Measurements from ENCODE around the gene GNAI3.

The GNAI3 gene

DNA sequence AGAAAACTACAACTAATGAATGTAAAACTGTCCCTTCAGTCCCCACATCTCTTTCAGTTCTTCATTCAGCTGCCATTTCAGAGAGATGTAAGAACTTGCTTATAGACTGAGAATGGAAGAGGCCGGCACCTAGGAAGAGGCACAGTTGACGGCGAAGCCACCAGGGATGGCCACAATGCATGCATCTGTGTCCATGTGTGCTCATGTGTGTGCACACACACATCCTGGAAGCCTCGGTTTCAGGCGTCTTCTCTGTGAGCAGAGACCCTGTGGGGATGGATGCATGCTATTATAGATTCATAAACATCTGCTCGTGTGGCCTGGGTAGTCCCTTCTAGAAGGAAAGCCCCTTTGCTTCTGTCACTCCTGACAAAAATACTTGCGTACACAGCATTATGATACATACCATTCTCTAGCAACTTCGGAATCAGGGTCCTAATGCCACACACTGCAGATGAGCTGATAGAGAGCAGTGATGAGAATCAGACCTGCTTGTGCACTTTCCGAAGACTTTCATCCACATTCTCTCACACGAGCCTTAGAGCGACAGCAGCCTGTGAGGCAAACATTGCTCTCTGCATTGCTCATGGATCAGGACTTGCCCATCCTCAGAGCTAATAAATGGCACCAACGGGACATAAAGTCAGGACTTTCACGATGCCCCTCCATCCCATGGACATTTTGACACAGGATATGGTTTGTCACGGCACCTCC is 21.2 kb upstream of the GNAI3 start:
- DNase-seq, result no peak

DNA sequence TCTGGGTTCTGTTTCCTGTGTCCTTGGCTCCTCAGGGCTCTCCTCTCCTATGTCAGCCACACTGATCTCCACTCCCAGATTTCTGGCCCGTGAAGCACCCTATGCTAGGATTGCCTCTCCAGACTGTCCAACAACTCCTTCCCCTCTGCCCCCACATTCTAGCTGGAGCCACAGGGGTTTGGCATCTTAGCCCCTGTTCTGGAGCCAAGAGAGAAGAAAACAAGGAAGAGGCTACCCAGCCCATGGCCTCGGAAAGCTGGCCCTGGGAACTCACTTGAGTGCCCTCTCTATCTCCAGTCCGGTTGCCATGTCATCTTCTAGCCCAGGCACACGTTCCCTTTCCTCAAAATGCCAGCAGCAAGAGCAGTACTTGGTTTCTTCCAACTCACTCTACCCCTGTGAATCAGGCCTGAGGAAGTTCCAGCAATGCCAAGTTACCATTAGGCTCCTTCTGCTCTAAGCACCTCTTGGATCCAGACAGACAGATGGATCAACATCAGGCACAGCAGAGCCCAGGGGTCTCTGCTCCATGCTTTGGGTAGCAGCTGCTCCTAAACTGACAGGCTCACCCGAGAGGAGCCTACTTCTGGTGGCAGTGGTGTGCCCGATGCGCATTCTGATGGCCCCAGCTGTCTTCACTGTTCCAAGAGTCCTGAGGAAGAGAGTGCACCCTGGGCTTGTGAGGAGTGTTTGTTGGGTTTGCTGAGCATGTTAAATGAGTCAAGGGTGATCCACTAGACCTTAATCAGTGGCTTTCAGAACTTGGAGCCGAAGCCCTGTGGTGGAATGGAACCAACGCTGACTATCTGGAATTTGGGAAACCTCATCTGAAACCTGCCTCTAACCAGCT is 20.3 kb upstream of the GNAI3 start:
- no peak for DNase-seq

DNA sequence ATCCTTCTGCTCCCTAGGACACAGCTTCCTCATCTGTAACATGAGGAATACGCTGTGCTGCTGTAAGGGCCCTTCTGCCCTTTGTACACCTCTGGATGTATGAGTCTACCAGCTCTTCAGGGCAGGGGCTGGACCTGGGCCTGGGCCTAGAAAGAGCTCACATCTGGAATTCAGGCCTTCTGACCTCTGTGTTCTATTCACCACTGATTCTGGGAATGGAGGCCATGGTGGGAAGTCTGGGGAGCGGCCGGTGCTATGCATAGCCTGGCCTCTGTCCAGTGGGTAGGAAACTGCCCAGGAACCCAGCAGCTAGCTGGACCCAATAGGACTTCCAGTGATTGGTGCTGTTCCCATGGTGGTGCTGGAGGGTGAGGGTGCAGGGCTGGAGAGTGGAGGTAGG is 19.7 kb upstream of the GNAI3 start:
- DNase-seq, result no peak

DNA sequence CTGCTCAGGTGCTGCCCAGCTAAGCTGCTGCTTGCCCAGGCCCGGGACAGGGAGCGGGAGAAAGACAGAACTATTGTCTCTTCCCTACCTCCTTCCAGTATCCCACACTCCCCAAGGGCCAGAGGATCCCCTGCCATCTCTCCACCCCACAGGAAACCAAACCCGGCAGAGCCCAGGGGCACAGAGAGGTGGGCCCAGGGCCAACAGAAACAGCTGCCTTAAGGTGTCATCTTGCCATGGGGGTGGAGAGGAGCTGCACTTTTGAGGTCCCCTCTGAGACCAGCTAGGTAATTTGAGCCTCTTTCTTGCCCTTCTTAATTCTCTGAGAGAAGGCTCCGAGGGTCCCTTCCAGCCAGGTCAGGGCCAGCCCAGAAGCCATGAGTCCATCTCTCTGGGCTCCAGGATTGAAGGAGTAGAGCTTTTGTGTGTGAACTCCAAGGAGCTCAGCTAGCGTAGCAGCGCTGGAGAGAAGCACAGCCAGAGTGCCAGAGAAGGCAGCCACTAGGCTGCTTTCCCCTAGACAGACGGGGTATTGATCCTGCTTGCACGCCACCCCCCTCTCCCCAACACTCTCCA is 18.4 kb upstream of the GNAI3 start:
- DNase-seq, result no peak

DNA sequence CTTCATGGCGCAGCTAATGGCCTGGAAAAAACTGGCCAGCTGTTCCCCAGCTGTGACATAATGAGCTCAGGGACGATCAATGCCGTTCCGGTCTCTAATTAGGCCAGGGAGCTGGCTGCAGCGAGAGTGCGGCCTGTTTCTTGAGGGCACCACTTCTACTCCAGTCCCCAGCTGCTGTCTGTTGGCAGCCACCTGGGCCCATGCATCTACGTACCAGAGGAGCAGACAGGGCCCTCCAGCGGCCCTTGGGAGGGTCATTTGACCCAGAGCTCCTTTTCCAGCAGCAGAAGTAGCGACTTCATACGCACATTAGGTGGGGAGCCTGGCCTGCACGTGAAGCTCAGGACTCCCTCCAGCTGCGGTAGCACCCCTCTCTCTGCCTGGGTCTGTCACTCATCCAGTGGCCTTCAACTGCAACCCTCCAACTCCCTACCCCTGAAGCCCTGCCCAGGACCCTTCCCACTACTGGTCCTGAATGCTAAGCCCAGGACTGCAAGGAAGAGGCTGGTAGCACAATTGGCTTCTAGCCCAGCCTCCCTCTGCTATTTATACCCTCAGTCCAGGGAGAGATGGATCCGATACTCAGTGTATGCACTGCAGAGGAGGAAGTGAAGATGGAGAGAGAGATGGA is 17.8 kb upstream of the GNAI3 start:
- DNase-seq, result no peak

DNA sequence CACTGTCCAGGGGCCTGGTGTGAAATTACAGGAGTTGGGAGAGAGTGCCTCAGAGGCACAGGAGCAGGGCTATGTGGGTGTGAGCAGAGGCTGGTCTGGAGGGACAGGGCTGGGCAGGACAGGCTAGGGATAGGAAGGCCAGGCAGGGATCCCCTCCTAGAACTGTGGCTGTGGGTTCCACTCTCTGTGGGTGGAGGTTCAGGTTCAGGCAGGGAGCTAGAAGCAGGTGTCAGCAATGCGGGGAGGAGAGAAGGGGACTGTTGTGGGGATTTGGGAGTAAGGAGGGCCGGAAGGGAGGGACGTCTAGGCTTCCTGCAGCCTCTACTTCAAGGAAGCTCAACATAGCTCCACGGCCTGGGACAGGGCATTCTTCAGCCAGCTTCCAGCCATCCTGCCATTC is 17.0 kb upstream of the GNAI3 start:
- DNase-seq, result no peak

DNA sequence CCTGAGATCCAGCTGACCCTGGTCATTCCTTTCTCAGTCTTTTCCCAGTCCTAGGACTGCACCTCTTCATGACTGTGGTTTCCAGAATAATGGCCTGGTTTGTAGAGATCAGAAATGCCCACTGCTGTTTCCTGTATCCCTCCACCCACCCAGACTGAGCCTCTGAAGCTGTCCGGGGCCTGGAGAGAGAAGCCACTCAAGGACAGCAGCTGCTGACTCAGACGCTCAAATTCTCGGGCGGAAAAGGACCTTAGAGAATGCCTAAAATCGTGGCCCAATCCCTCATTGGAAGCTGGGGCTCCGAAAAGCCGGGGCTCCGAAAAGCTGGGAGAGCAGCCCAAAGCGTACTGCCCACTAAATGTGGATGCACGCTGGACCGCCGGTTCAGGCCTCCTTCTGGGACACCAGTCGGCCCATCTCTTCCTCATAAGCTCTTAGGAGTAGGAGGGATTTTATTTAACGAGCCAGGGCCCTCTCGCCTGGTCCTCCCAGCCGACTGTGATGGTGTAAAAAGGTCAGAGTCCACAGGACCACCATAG is 16.5 kb upstream of the GNAI3 start:
- DNase-seq, result no peak

DNA sequence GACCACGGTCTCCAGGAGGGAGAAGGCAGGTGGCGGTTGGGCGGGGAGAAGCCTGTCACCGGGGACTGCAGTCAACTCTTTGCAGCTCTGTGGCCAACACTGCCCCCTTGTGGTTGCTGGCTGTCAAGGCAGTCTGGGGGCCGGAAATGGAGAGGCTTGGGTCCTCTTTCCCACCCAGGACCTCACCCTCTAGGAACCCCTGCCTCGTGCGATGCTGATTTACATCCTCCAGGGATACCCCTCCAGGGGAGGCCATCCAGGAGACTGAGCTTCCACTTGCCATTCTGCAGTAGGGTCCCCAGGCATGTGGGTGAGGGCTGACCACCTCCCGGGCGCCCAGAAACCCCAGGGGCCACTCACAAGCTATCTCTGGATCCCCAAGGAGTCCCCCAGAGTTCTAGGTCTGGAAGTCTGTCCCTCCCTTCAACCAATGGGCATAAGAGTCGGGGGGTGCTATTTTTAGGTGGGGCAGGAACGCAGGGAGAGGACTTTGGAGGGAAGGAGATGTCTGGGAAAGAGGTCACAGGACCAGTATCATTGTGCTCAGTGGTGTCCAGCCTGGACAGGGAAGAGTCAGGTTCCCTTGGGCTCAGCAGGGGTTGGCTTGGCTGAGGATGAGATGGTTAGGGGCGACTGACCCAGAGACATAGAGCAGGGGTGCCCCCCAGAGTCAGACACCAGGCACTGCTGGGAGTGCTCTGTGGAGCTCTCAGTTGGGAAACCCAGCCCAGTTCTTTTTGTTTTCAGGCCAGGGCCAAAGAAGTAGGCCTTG is 15.9 kb upstream of the GNAI3 start:
- DNase-seq, result peak; percentile 34

DNA sequence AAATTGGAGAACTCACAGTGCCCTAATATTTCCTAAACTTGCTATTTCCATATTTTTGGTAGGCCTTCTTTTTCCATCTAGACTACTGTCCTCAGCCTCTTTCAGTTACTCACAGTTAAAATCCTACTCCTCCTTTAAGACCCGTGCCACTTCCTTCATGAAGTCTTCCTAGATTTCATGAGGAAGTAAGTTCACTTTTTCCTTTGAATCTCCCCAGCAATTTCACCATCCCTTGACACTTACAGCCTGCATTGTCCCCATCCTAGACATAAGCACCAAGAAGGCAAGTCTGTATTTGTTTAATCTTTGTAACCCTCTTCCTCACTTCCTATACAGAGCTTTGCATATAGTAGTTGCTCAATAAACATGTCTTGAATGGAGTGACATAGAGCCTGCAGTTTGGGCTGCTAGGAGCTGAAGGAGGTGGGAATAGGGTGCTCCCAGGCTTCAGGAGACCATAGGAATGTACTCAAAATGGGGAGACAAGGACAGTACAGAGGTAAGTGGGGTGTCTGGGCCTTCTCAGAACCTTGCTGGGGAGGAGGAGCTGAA is 14.0 kb upstream of the GNAI3 start:
- no peak for DNase-seq

DNA sequence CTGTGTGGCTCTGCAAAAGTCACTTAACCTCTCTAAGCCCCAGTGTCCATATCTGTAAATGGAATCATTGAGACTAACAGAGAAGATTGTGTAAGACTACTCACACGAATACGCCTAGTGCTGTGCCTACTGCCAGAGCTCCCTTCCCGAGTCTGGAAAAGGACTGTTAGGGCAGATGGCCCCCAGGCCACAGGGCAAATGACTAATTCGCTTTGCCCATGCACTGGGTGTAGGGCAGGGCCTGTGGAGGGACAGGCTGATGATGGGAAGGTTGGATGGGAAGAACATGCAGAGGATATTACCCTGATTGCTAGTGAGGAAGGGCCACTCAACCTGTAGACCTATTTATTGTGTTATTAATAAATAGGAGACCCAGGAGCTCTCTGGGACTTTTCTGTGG is 12.9 kb upstream of the GNAI3 start:
- no peak for DNase-seq

DNA sequence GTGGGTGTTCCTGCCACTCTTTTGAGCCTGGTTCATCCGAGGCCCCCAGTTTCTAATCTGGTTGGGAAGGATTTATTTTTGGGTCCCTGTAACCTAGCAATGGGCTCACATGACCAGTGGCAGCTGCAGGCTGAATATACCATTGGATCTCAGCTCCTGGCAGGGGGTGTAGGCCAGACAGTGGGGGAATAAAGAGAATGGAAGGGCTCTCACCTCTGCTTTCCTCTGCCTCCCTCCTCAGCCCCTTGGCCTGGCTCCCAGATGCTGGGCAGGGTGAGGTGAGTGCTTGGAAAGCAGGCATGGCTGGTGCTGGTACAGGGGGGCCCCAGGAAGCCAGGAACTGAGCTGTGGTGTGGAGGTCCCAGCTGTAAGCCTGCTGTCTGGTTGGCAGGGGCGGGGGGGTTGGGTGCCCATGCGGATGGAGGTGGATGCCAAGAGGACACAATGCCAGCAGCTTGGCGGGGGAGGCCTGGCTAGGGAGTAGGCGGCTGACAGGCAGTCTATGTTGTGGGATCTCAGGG is 12.4 kb upstream of the GNAI3 start:
- DNase-seq, result peak; percentile 24

DNA sequence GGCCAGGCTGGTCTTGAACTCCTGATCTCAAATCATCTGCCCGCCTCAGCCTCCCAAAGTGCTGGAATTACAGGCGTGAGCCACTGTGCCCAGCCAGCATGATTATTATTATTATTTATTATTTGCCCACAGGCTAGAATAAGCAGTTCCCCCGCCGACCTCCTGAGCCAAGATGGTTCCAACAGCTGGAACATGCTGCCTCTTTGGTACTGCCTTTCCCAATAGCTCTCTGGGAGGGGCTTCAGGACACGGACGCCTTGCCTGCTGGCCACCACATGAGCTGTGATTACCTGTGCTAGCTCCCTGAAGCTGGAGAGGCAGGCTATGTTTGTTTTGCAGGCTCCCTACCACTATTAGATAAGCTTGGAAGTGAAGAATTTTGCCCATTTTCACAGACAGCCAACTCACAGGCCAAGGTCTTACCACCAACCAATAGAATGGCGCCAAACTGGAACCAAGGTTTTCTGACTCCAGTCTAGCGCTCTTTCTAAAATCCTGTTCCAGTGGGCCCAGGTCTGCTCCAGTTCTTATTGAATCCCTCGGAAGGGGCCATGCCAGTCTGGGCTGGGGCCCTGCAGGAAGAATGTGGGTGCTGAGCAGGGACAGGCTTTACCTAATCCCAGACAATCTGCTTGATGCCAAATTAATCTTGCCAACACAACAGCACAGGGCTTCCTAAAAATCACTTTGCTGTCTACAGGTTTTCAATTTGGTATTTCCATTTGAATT is 10.8 kb upstream of the GNAI3 start:
- DNase-seq, result no peak

DNA sequence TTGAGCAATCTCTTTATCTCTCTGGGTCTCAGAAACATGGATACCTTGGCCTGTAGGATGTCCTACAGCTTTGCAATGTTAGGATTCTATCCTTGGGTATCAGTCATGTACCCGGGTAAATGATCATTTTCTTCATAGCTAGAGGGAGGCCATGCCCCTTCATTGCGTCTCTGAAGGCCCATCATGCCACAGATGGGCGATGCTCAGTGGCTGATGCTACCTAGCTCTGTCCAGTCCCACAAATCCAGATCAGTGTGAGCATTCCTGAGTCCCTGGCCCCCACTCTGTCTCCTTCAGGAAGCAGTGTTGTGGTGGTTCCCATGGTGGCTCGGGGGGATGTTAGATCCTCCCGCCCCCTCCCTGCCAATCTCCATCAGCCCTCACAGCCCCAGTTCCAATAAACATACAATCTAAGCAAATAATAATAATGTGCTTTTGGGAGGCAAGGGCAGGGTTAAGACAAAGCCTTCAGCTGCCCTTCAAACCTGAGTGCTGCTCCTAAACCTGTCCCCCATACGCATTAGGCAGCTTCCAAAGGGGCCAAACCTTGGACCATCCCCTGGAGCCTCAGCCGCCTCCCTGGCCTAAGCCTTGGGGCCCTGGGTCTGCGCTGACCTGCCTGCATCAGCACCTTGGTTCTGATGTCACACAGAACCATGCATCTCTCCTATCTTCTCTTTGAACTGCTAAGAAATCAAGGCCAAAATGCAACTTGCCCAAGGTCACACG is 9.4 kb upstream of the GNAI3 start:
- no peak for DNase-seq

DNA sequence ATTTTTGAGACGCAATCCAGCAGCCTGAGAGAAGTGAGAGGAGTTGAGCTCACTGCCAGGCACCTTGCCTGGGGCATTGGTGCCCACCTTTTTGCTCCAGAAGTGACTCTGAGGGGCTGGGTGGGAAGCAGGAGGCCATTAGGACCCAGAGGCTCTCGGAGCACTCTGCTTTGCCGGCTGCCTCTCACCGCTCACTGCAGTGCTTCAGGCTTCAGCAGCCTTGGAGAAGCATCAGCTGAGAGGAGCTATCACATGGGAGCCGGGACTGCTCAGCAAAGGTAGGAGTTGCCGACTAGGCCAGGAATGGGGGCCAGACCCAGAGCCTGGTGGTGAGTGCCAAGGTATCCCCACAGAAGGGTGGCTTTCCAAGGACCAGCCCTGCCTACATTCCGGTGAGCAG is 8.7 kb upstream of the GNAI3 start, which contains the start of gene GPR61:
GPR61 (plus strand) TSS at position 197 of the 400 bp plus-strand sequence. CDS start 3,151 bp downstream, outside the sequence.
- no peak for DNase-seq

DNA sequence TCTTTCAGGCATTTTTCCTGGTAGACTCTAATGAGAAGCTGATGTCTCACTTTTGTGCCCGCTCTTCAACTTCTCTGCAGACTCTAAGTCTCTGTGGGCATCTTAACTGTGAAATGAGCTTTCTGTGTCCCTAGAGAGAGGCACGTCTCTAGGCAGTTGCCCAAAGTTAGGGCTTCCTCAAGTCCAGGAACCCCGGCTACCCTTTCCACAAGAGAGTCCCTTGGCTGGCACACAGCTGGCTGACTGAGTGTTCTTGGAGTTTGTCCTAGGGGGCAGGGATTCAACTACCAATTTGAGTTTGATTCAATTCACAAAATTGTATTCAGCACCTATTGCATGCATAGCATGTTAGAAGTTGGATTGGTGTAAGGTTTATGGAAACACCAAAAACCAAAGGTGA is 7.3 kb upstream of the GNAI3 start:
- DNase-seq, result no peak

DNA sequence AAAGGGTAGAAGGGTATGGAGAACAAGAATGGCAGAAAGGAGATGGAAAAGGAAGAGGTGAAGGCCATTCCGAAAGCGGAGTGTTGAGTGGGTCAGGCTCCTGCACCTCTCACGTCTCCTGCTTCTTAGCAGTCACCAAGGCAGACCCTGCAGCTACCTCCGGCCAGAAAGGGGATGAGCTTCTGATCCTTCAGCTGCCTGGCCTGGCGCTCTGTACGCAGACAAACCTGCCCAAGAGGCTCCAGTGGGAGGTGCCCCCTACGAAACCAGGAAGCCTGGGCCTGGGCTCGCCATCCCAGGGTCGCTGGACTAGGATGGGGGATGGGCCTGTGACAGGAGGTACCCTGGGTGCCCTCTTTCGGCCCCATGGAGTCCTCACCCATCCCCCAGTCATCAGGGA is 5.8 kb upstream of the GNAI3 start:
- DNase-seq, result no peak

DNA sequence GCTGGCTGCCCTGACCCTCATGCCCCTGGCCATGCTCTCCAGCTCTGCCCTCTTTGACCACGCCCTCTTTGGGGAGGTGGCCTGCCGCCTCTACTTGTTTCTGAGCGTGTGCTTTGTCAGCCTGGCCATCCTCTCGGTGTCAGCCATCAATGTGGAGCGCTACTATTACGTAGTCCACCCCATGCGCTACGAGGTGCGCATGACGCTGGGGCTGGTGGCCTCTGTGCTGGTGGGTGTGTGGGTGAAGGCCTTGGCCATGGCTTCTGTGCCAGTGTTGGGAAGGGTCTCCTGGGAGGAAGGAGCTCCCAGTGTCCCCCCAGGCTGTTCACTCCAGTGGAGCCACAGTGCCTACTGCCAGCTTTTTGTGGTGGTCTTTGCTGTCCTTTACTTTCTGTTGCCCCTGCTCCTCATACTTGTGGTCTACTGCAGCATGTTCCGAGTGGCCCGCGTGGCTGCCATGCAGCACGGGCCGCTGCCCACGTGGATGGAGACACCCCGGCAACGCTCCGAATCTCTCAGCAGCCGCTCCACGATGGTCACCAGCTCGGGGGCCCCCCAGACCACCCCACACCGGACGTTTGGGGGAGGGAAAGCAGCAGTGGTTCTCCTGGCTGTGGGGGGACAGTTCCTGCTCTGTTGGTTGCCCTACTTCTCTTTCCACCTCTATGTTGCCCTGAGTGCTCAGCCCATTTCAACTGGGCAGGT is 5.0 kb upstream of the GNAI3 start:
- no peak for DNase-seq

DNA sequence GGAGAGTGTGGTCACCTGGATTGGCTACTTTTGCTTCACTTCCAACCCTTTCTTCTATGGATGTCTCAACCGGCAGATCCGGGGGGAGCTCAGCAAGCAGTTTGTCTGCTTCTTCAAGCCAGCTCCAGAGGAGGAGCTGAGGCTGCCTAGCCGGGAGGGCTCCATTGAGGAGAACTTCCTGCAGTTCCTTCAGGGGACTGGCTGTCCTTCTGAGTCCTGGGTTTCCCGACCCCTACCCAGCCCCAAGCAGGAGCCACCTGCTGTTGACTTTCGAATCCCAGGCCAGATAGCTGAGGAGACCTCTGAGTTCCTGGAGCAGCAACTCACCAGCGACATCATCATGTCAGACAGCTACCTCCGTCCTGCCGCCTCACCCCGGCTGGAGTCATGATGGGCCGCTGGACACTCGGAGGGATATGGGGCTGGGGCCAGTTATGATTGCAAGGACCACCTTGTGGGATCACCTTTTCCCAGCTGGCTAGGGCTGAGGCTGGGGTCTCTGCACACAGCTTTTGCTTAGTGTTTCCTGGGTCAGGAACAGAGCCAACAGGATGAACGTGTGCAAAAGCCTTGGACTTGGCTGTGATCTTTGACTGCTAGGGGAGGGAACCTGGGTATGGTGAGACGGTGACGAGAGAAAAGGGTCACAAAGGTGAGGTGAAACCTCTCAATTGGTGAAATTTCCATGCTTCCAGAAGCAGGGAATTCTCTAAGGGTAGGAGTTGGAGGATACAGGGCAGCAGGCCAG is 4.3 kb upstream of the GNAI3 start:
- no peak for DNase-seq
